Right lung (tissue), 5 donors: ENCODE measurements around the gene KRT71. TPM values are rescaled to one million over a fixed set of nuclear protein-coding genes. Genes with fewer than 3 reads are reported as not detected.

Experiments
- DNase-seq, 2 donors: peaks; one replicate each; pipeline ENCODE4 v3.0.0-alpha.2; 2013
- polyA plus RNA-seq, 5 donors: library from polyadenylated mRNA; unstranded; fragments of 120-200 nt; gene quantifications; one replicate each; pipeline versions ENCODE4 v1.2.1 to v1.2.3, GENCODE V29; 2013; ENCODE audit warnings: inconsistent platforms in 1 of 5, low replicate concordance in 1 of 5; ENCODE audit not compliant: insufficient read length in 5 of 5, insufficient read depth in 1 of 5

KRT71 gene
- polyA plus RNA-seq, 5 donors: 0.06 to 0.12 (median 0.08) TPM; not detected in 2

GRCh38 chr12:52497975-52498374 is 55.0 kb downstream of the KRT71 start:
- DNase-seq: no peak

- DNase-seq: no peak
These were observed 56.3 kb downstream of the KRT71 start for GRCh38 chr12:52496590-52497071.

GRCh38 chr12:52496054-52496453 is 56.9 kb downstream of the KRT71 start:
- DNase-seq: no peak

- DNase-seq: no peak
These were observed 57.6 kb downstream of the KRT71 start for GRCh38 chr12:52495389-52495788.

GRCh38 chr12:52494518-52494917 is 58.4 kb downstream of the KRT71 start:
- no peak for DNase-seq

- DNase-seq: no peak
These were observed 58.8 kb downstream of the KRT71 start for GRCh38 chr12:52494100-52494499.

Other genes starting within 250 kb of the KRT71 start
- gene KRT83, start 231.7 kb downstream of the KRT71 start, polyA plus RNA-seq: not detected
- gene KRT85, start 185.7 kb downstream of the KRT71 start, polyA plus RNA-seq: under 1 TPM in 1 of 5 donors, not detected in 4; 0.06 TPM
- gene KRT84, start 167.5 kb downstream of the KRT71 start, polyA plus RNA-seq: not detected
- gene KRT82, start 146.8 kb downstream of the KRT71 start, polyA plus RNA-seq: not detected
- gene KRT75, start 118.8 kb downstream of the KRT71 start, polyA plus RNA-seq: not detected
- not detected for gene KRT6B, start 101.0 kb downstream of the KRT71 start, polyA plus RNA-seq
- under 1 TPM in 1 of 5 donors, not detected in 4; 0.08 TPM for gene KRT6C, start 79.3 kb downstream of the KRT71 start, polyA plus RNA-seq
- gene KRT6A, start 59.9 kb downstream of the KRT71 start, polyA plus RNA-seq: under 1 TPM in 1 of 5 donors, not detected in 4; 0.20 TPM
- gene KRT5, start 32.8 kb downstream of the KRT71 start, polyA plus RNA-seq: 1 to 10 TPM in 1 of 5 donors, under 1 TPM in 4; 0.29 to 1.0 (median 0.47) TPM
- not detected for gene KRT74, start 20.7 kb upstream of the KRT71 start, polyA plus RNA-seq
- under 1 TPM; 0.09 to 0.46 (median 0.18) TPM for gene KRT72, start 48.3 kb upstream of the KRT71 start, polyA plus RNA-seq
- under 1 TPM in 4 of 5 donors, not detected in 1; 0.10 to 0.19 (median 0.15) TPM for gene KRT73, start 65.4 kb upstream of the KRT71 start, polyA plus RNA-seq
- gene KRT2, start 99.1 kb upstream of the KRT71 start, polyA plus RNA-seq: not detected
- gene KRT1, start 127.3 kb upstream of the KRT71 start, polyA plus RNA-seq: under 1 TPM; 0.25 to 0.81 (median 0.71) TPM
- gene KRT77, start 150.4 kb upstream of the KRT71 start, polyA plus RNA-seq: not detected
- not detected for gene KRT76, start 224.2 kb upstream of the KRT71 start, polyA plus RNA-seq
- gene KRT3, start 243.0 kb upstream of the KRT71 start, polyA plus RNA-seq: not detected